Measurements from ENCODE around the gene KRTAP4-16.
"Not testable (repeated sequence)": the region's sequence is repeated elsewhere in the genome, so short reads cannot be mapped to it uniquely, and the experiment has no call there.

Gene KRTAP4-16

DNA sequence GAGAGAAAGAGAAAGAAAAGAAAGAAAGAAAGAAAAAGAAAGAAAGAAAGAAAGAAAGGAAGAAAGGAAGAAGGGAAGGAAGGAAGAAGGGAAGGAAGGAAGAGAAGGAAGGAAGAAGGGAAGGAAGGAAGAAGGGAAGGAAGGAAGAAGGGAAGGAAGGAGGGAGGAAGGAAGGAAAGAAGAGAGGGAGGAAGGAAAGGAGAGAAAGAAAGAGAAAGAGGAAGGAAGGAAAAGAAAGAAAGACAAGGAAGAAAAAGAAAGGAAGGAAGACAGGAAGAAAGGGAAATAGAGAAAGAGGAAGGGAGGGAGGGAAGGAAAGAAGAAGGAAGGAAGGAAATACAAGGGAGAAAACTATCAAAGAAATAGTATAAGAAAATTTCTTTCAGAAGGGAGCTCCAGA is 25.2 kb downstream of the KRTAP4-16 start:
- in situ Hi-C loops (cut with HindIII; ENCODE audit: low sequenced_read_pairs) = no loop called here

DNA sequence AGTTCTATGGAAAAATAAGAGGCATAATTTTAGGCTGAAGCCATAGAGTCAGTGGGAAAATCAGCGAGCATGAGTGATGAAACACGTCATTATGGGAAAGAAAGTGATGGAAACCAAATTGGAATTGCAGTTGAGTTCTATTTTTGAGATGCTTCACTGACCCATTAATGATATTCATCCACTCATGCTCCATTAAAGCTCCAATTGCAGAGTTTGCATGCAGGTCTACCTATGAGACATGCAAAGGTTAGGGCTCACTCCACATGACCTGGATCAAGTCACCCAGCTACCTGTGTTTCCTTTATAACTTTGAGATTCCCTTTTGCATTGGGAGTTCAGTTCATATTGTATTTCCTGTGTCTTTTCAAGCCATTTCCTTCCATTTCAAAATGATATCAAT is 28.3 kb downstream of the KRTAP4-16 start:
- in situ Hi-C loops (cut with HindIII; ENCODE audit: low sequenced_read_pairs) = no loop called here

DNA sequence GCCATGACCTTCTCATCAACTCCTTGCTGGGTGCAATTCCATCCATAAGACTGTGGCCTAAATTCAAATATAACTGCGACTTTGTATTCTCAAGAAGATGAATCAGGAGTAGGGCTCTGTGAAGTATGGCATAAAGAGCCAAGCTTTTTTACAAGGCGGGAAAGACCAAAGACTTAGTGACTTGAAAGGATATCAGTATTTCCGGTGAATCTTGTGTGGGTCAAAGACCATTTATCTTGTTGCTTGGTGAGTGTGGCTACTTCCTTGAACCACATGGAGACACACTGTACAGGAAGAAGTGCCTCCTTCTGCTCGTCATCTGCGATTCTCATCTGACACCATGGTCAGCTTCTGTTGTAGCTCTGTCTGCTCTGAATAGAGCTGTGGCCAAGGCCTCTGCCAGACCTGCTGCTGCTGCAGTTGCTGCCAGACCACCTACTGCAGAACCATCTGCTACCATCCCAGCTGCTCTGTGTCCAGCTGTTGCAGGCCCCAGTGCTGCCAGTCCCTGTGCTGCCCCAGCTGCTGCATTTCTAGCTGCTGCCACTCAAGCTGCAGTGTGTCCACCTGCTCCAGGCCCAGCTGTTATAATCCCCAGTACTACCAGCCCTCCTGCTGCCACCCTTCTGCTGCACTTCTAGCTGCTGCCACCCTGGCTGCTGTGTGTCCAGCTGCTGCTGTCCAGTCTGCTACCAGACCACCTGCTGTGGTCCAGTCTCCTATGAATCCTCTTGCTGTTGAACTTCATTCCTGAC is 30.2 kb downstream of the KRTAP4-16 start:
- in situ Hi-C loops (cut with HindIII; ENCODE audit: low sequenced_read_pairs) = no loop called here

DNA sequence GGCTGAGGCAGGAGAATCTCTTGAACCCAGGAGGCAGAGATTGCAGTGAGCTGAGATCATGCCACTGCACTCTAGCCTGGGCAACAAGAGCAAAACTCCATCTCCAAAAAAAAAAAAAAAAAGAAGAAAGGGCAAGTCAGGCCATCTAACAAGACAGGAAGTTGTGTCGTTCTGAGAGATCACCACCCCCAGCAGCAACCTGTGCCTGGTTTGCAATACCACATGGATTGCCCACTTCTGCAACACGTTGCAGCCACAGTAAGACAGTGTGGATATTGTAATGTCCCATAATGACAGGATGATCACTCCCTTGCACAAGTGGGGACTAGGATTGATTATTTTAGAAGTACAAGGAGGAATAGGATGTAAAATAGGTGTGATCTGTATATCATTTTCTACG is 33.0 kb downstream of the KRTAP4-16 start:
- in situ Hi-C loops (cut with HindIII; ENCODE audit: low sequenced_read_pairs) = no loop called here

DNA sequence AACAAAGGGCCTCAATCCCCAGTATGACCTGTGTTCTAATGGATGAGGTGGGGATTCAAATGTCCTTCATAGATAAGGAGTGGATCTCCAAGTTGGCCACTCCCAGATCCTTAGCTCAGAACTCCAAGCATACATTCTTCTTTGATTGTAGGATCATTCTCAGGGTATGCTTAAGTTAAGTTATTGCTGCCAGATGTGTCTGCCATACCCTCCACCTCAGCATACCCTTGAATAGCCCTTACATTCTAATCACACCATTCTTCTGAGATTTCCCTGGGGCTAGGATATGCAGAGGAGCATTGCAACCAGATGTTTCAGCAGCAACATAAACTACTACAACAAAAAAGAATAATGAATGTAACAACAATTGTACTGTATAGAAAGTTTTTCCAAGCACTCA is 34.7 kb downstream of the KRTAP4-16 start:
- in situ Hi-C loops (cut with HindIII; ENCODE audit: low sequenced_read_pairs) = no loop called here

DNA sequence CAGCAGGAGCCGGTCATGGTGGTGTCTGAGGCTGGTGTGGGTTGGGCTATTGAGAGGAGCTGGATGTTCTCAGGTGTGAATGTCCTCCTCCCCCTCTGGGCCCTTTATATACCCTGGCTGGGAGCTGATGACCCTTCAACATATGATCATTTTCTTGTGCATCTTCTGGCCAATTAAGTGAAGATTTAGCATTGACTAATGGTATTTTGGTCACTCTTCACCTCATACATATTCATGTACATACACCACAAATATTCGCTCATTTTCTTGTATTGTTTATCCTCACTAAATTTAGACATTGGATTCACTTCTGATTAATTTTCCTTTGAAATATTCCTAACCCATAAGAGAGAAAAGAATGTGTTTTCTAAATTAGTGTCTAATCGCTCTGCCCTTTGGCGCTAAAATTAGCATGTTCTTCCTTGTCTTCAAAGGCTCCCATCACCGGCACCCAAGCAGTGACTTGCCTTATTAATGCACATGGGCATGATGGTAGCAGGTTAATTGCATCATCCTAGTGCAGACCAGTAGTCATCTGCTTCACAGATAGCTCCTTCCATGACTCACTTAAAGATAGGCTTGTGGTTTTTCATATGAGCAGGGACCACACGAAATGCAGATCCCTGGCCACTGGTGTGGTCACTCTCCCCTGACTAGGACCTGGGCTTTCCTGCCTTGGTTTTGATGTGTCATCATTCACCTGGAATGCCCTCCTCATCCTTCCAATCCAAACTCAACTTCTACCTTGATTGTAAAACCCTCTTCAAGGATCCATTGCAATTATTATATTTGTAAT is 36.0 kb downstream of the KRTAP4-16 start, which contains the start of gene KRTAP2-4:
TSS of gene KRTAP2-4 (minus strand) at position 51 of the 796 bp plus-strand sequence. CDS start at position 17, 34 bp downstream.
- in situ Hi-C loops (cut with HindIII; ENCODE audit: low sequenced_read_pairs) = no loop called here

DNA sequence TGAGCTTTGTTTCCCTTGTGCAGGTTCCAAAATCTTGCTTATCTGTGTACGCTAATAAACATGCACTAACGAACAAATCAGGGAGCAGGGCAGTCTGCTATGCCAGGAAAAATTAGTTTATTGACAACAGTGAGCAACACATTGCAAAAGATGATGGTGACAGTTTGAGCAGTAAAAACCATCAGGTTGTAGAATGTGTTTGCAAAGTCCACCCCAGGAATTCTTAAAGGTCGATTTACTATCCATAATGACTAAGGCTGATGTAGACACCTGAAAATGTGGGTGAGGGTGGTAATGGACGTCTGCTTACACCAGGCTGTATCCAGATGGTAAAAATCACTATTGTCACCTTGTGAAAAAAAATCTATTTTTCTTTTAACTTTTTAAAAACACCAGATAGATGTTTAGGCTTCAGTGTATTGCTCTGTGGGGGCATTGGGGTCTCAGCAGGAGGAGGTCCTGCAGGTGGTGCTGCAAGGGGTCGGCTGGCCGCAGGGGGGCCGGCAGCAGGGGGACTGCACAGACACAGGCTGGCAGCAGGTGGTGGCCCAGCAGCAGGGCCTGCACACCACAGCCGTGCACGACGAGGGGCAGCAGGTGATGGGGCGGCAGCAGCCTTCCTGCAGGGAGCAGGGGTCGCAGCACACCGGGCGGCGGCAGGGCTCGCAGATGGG is 36.9 kb downstream of the KRTAP4-16 start:
- in situ Hi-C loops (cut with HindIII; ENCODE audit: low sequenced_read_pairs) = not testable (repeated sequence)

DNA sequence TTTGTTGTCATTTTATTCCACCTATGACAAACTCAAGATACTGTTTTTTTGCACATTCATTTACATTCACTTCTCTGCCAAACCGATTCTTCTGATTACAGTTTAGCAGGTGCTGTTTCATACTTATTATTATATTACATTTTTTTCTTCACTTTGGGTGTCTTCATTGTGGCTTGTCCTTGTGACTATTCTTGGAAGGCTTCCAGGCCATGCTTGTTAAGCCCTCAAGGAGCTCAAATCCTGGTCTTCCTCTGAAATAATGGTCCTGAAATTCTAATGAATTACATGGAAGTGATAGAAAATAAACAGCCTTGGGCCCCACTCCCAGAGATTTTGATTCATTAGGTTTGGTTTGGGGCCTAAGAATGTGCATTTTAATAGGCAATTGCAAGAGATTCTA is 37.7 kb downstream of the KRTAP4-16 start:
- in situ Hi-C loops (cut with HindIII; ENCODE audit: low sequenced_read_pairs) = no loop called here

DNA sequence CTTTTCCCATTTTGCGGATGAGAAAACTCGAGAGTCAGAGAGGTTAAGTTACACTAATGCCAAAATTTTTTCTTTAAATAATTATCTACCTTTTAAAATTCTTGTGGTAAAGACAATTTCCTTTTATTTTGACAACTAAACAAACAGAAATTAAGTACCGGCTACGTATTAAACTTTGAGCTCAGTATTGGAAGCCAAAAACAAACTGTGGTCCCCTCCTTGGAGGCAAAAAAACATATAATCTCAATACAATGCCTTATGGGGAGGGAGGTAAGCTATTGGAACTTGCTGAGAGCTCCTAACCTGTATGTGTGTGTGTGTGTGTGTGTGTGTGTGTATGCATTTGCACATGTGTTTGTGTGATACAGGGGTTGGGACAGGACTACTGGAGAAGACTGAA is 38.6 kb downstream of the KRTAP4-16 start:
- in situ Hi-C loops (cut with HindIII; ENCODE audit: low sequenced_read_pairs) = no loop called here

DNA sequence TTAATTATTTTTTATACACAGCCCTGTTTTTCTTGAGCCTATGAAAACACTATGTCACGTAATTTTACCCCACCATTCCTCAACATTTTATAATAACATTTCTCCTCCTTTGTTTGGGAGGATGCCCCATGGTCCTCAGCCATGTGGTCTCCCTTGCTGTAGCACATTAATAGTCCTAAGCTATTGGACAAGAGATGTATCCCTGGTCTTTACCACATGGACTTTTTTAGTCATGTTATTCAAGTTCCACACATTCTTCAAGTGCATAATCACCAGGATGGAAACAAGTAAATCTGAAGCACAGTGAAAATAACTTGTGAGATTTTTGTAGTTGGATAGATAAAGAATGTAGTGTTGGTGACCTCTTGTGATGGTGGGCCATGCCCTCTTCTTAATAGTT is 40.0 kb downstream of the KRTAP4-16 start:
- in situ Hi-C loops (cut with HindIII; ENCODE audit: low sequenced_read_pairs) = no loop called here

DNA sequence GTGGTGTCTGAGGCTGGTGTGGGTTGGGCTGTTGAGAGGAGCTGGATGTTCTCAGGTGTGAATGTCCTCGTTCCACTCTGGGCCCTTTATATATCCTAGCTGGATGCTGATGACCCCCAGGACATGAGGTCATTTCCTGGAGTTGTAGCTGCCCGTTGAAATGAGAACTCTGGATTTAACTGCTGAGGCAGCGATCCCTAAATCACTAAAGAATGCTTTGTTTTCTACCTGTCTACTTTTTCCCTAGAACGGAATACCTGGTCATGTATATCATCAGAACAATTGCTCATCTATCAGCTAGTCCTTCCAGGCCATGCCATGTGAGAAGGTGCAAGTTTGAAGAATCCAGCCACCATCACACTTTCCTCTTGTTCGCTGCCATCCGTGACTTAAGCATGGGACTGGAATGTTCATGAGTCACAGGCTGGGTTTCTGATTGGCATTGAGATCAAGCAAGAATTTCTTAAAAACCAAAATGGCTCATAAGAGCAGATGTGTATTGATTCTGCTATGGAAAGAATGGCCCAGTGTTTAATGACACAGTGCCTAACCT is 41.9 kb downstream of the KRTAP4-16 start, which contains the start of gene KRTAP2-3:
TSS of gene KRTAP2-3 (minus strand) at position 63 of the 553 bp plus-strand sequence. CDS start 64 bp downstream, outside the sequence.
- in situ Hi-C loops (cut with HindIII; ENCODE audit: low sequenced_read_pairs) = no loop called here

DNA sequence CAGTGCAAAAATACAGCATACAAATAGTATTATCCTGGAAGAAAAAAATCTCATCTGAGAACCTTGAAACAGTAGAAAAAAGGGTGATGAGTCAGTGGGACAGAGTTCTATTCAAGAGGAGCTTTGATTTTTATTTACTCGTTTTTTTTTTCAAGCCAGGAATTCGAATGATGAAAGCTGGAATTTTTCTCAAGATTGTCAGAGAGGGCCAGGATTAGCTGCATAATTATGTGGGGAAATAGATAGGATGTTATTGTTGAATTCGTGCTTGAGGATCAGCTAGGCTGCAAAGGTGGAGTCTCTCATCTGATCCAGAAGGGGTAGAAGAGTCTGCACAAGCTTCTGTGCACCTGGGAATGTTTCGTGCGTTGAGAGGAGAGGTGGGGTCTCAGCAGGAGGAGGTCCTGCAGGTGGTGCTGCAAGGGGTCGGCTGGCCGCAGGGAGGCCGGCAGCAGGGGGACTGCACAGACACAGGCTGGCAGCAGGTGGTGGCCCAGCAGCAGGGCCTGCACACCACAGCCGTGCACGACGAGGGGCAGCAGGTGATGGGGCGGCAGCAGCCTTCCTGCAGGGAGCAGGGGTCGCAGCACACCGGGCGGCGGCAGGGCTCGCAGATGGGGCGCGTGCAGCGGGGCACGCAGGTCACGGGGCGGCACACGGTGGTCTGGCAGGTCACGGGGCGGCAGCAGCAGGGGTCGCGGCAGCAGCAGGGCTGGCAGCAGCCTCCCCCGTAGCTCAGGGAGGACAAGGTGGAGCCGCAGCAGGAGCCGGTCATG is 42.5 kb downstream of the KRTAP4-16 start:
- in situ Hi-C loops (cut with HindIII; ENCODE audit: low sequenced_read_pairs) = not testable (repeated sequence)

DNA sequence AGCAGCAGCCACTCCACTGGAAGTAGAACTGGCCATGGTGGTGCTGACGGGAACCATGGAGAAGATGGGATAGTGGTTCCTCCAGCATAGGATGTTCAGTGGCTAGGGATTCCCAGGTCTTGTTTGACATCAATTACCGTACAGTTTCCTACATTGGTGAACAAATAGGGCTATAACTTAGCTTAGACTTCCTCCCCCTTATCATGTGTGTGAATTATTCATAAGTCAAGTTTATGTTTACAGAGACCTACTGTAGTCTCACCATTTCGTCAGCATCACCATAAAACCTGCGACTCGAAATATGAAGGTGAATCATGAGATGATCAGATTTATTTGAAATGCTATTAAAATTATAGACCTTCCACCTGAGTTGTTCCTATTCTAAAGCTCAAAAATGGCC is 43.3 kb downstream of the KRTAP4-16 start:
- in situ Hi-C loops (cut with HindIII; ENCODE audit: low sequenced_read_pairs) = no loop called here

DNA sequence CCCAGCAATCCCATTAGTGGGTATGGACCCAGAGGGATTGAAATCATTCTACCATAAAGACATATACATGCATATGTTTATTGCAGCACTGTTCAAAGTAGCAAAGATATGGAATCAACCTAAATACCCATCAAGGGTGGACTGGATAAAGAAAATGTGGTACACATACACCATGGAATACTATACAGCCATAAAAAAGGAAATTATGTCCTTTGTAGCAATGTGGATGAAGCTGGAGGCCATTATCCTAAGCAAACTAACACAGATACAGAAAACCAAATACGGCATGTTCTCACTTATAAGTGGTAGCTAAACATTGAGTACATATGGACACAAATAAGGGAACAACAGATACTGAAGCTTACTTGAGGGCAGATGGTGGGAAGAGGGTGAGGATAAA is 44.5 kb downstream of the KRTAP4-16 start:
- in situ Hi-C loops (cut with HindIII; ENCODE audit: low sequenced_read_pairs) = no loop called here

DNA sequence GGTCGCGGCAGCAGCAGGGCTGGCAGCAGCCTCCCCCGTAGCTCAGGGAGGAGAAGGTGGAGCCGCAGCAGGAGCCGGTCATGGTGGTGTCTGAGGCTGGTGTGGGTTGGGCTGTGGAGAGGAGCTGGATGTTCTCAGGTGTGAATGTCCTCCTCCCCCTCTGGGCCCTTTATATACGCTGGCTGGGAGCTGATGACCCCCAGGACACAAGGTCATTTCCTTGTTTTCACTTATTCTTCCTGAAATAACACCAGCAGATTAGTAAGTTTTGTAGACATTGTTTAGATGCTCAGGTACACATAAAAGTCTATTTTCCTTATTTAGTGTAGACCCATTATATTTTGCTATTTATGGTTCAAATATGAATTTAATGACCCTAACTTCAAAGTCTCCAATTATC is 46.9 kb downstream of the KRTAP4-16 start, which contains the start of gene KRTAP2-2:
TSS of gene KRTAP2-2 (minus strand) at position 101 of the 400 bp plus-strand sequence. CDS start at position 82, 19 bp downstream.
- in situ Hi-C loops (cut with HindIII; ENCODE audit: low sequenced_read_pairs) = not testable (repeated sequence)

DNA sequence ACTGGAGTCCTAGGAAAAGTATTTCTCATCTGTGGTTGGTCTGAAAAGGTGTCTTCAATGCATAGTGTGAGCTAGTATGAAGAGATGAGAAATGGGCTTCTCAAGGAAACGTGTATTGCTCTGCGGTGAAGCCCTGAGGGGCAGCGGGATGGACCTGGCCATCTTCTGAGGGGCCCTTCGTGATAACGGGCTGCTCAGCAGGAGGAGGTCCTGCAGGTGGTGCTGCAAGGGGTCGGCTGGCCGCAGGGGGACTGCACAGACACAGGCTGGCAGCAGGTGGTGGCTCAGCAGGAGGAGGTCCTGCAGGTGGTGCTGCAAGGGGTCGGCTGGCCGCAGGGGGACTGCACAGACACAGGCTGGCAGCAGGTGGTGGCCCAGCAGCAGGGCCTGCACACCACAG is 47.5 kb downstream of the KRTAP4-16 start:
- in situ Hi-C loops (cut with HindIII; ENCODE audit: low sequenced_read_pairs) = not testable (repeated sequence)

DNA sequence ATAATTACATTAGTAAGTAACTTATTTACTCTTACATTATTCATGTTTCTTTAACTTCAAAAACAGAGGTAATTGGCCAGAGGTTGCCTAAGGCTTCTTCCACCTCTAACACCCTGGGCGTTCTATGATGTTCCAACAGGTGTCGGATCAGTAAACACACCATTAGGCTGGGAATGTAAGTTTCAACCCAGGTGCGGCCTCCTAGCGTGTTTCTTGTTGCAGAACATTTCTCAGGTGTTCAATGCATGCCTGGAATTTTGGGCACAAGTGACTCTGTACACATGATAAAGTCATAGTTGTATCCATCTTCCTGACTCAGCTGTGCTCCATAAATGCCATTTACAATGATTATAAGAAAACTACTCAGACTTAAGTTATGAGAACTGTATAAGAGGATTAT is 48.0 kb downstream of the KRTAP4-16 start:
- in situ Hi-C loops (cut with HindIII; ENCODE audit: low sequenced_read_pairs) = no loop called here

DNA sequence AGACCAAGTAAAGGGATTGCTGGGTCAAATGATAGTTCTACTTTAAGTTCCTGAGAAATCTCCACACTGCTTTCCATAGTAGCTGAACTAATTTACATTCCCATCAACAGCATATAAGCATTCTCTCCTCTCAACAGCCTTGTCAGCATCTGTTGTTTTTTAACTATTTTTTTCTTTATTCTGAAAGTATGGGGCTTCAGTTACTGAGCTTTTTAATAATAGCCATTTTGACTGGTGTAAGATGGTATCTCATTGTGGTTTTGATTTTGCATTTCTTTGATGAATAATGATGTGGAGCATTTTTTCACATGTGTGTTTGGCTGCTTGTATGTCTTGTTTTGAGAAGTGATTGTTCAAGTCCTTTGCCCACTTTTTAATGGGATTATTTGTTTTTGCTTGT is 49.4 kb downstream of the KRTAP4-16 start:
- in situ Hi-C loops (cut with HindIII; ENCODE audit: low sequenced_read_pairs) = no loop called here
